H1 (cell line): ENCODE measurements around the gene PRCD. TPM values are rescaled to one million over a fixed set of nuclear protein-coding genes. Genes with fewer than 3 reads are reported as not detected.

Experiments
- MAFK ChIP-seq: IDR thresholded peaks from 2 replicates; pipeline ENCODE4 v1.6.1; 2012; ENCODE audit warnings: low read depth, mild to moderate bottlenecking, improper control_type of control experiment, low read length
- polyA plus RNA-seq, 7 experiments: library from polyadenylated mRNA; depleted of rRNA in 3 of 7; stranded (reverse) in 5 of 7; unstranded in 2 of 7; fragments of >200 nt in 5 of 7; fragments of 200-250 nt in 2 of 7; gene quantifications; 1 replicate in 5 of 7; 2 replicates in 1 of 7; 4 replicates in 1 of 7; pipeline versions ENCODE4 v1.2.1 to v1.2.3, GENCODE V29; 2011 to 2013; ENCODE audit warnings: missing spikeins in 2 of 7, mixed read lengths in 2 of 7
- total RNA-seq: library from RNA; stranded (reverse); fragmentation: NEBNext Ultra II Directional; extraction: Animal tissue kit (Norgen Biotek cat#: 25700); gene quantifications from 2 replicates; pipeline ENCODE4 v1.2.1, GENCODE V29; 2021

Gene PRCD
- total and polyA plus RNA-seq, 2 of the 8 experiments (the other 6 are each of a cell fraction or from before 2014, with no cell fraction given): 0.77 to 2.1 TPM

- TF ChIP-seq MAFK: no peak
These were observed 22.0 kb downstream of the PRCD start (continued) for GRCh38 chr17:76561799-76562268.
